Activated CD8-positive, alpha-beta memory T cell treated with anti-CD3 and anti-CD28 coated beads for 36 hours (primary cell): ENCODE results near the gene GBF1. TPM values are rescaled to one million over a fixed set of nuclear protein-coding genes. Genes with fewer than 3 reads are reported as not detected.

Experiments
- CTCF ChIA-PET: fragments of 350-600 bp; sonication (Branson Sonifier 250); formaldehyde crosslinking; loops from one replicate; lab custom pipeline; 2021; ENCODE audit warnings: antibody characterized with exemption; lab: Charles Lee
- POLR2A ChIA-PET: fragments of 350-600 bp; sonication (Branson Sonifier 250); formaldehyde crosslinking; loops from one replicate; lab custom pipeline; 2021; ENCODE audit warnings: antibody characterized with exemption; lab: Charles Lee
- total RNA-seq, 2 experiments: library from RNA; stranded (reverse); gene quantifications; one replicate each; pipeline ENCODE4 v1.2.3, GENCODE V29; 2021

GBF1 gene
- total RNA-seq, 2 experiments from 2014 or later: 34.9 to 36.1 TPM

- ChIA-PET CTCF (no interaction called here), POLR2A (no interaction called here)
Observed at GRCh38 chr10:102255404-102255803, 10.1 kb downstream of the GBF1 start.

GRCh38 chr10:102261196-102261595 is 15.9 kb downstream of the GBF1 start:
- ChIA-PET POLR2A (no interaction called here), CTCF (interaction anchor here (0.7 kb wide), 1 partner anchor 104 kb away, joined by 3 read pairs; no protein-coding TSS in a partner anchor)

GRCh38 chr10:102261842-102262241 is 16.5 kb downstream of the GBF1 start:
- POLR2A ChIA-PET: no interaction called here
- CTCF ChIA-PET: no interaction called here

- ChIA-PET CTCF (no interaction called here), POLR2A (no interaction called here)
Observed at GRCh38 chr10:102262744-102263370, 17.5 kb downstream of the GBF1 start.

- POLR2A ChIA-PET: no interaction called here
- CTCF ChIA-PET: no interaction called here
Observed at GRCh38 chr10:102264371-102264770, 19.0 kb downstream of the GBF1 start.

GRCh38 chr10:102266670-102267069 is 21.3 kb downstream of the GBF1 start:
- POLR2A ChIA-PET: interaction anchor here (0.7 kb wide), 1 partner anchor 47 kb away, joined by 7 read pairs; no protein-coding TSS in a partner anchor
- CTCF ChIA-PET: interaction anchor here (0.8 to 2.2 kb wide), 3 partner anchors 36 to 83 kb away, joined by 3 to 5 read pairs (median 4); no protein-coding TSS in a partner anchor

- CTCF ChIA-PET: interaction anchor here (0.5 to 2.2 kb wide), 8 partner anchors 22 to 143 kb away, joined by 3 to 5 read pairs (median 3); partner anchors contain the start of gene GBF1
- POLR2A ChIA-PET: interaction anchor here (0.6 to 1.1 kb wide), 3 partner anchors 17 to 260 kb away, joined by 3 to 12 read pairs (median 4); no protein-coding TSS in a partner anchor
Observed at GRCh38 chr10:102267748-102268147, 22.4 kb downstream of the GBF1 start.

- POLR2A ChIA-PET: interaction anchor here (0.6 to 1.1 kb wide), 3 partner anchors 16 to 261 kb away, joined by 3 to 12 read pairs (median 4); no protein-coding TSS in a partner anchor
- CTCF ChIA-PET: interaction anchor here (0.5 to 2.2 kb wide), 7 partner anchors 23 to 142 kb away, joined by 3 to 5 read pairs (median 3); partner anchors contain the start of gene GBF1
Observed at GRCh38 chr10:102268375-102268888, 23.1 kb downstream of the GBF1 start.

GRCh38 chr10:102269017-102269416 is 23.7 kb downstream of the GBF1 start:
- ChIA-PET CTCF (interaction anchor here (0.6 to 2.9 kb wide), 3 partner anchors 23 to 93 kb away, joined by 3 to 6 read pairs (median 3); partner anchors contain the start of gene GBF1), POLR2A (no interaction called here)

- POLR2A ChIA-PET: no interaction called here
- CTCF ChIA-PET: no interaction called here
Observed at GRCh38 chr10:102274062-102274461, 28.7 kb downstream of the GBF1 start.

- CTCF ChIA-PET: no interaction called here
Observed at GRCh38 chr10:102275343-102275742, 30.0 kb downstream of the GBF1 start.

GRCh38 chr10:102279104-102279503 is 33.8 kb downstream of the GBF1 start:
- ChIA-PET CTCF (no interaction called here), POLR2A (interaction anchor here (0.6 kb wide), 2 partner anchors 34 to 149 kb away, joined by 3 read pairs; partner anchors contain the start of gene GBF1)

More at GRCh38 chr10:102275343-102275742, 30.0 kb downstream of the GBF1 start:
- POLR2A ChIA-PET: no interaction called here

GRCh38 chr10:102280397-102281101 is 35.2 kb downstream of the GBF1 start:
- CTCF ChIA-PET: no interaction called here
- POLR2A ChIA-PET: no interaction called here

- ChIA-PET CTCF (no interaction called here), POLR2A (no interaction called here)
Observed at GRCh38 chr10:102281102-102281487, 35.8 kb downstream of the GBF1 start.

- CTCF ChIA-PET: interaction anchor here (0.6 to 1.1 kb wide), 2 partner anchors 53 to 1075 kb away, joined by 3 read pairs; no protein-coding TSS in a partner anchor
- POLR2A ChIA-PET: interaction anchor here (0.6 to 0.7 kb wide), 2 partner anchors 26 to 58 kb away, joined by 3 to 4 read pairs; no protein-coding TSS in a partner anchor
Observed at GRCh38 chr10:102283488-102283887, 38.2 kb downstream of the GBF1 start.

GRCh38 chr10:102283890-102284289 is 38.6 kb downstream of the GBF1 start:
- ChIA-PET CTCF (interaction anchor here (0.6 to 1.3 kb wide), 3 partner anchors 54 to 1076 kb away, joined by 3 to 4 read pairs (median 3); no protein-coding TSS in a partner anchor), POLR2A (interaction anchor here (0.6 to 1.4 kb wide), 3 partner anchors 16 to 57 kb away, joined by 3 to 4 read pairs (median 4); no protein-coding TSS in a partner anchor)

- POLR2A ChIA-PET: interaction anchor here (1.4 kb wide), 1 partner anchor 17 kb away, joined by 4 read pairs; no protein-coding TSS in a partner anchor
- CTCF ChIA-PET: interaction anchor here (1.3 kb wide), 1 partner anchor 115 kb away, joined by 4 read pairs; no protein-coding TSS in a partner anchor
Observed at GRCh38 chr10:102284531-102284930, 39.2 kb downstream of the GBF1 start.

GRCh38 chr10:102285133-102285532 is 39.8 kb downstream of the GBF1 start:
- POLR2A ChIA-PET: interaction anchor here (1.4 kb wide), 1 partner anchor 17 kb away, joined by 4 read pairs; no protein-coding TSS in a partner anchor
- CTCF ChIA-PET: interaction anchor here (1.3 kb wide), 1 partner anchor 116 kb away, joined by 4 read pairs; no protein-coding TSS in a partner anchor

GRCh38 chr10:102286216-102286615 is 40.9 kb downstream of the GBF1 start:
- POLR2A ChIA-PET: no interaction called here
- CTCF ChIA-PET: interaction anchor here (0.6 kb wide), 1 partner anchor 117 kb away, joined by 3 read pairs; no protein-coding TSS in a partner anchor
